Heart left ventricle (tissue), 13 donors: Measurements from ENCODE around the gene PRKCA.

Experiments
- POLR2A ChIP-seq, 2 donors: fragments of 450-650 bp; IDR thresholded peaks; one replicate each; pipeline ENCODE4 v1.6.1; 2017; ENCODE audit warnings: antibody characterized with exemption in 2 of 2, mild to moderate bottlenecking in 2 of 2, moderate library complexity in 2 of 2
- TF ChIP-seq, protein P1 (sequence below), 12 donors: fragments of 200-600 bp; sonication (generic) in 4 of 12; IDR thresholded peaks; one replicate each; pipeline versions ENCODE4 v1.5.0 to v1.8.0; 2018 to 2022; ENCODE audit warnings: antibody characterized with exemption in 12 of 12, mild to moderate bottlenecking in 5 of 12
- donor health status: ischemic (EF 13 %, LVEDD 7.1; RV severe dilation, severe dysfunction).
- donor health status: DM: no; HTN: yes; CAD: no.
- donor health status: DM: no; HTN: no; CAD: no.
- donor health status: ischemic (EF 25% LVEDD 6.9; RV normal size, moderate dysfunction).
- donor health status: ischemic (EF 25% LVEDD 5.7; RV mildly dilated, moderate dysfunction).
- donor health status: ischemic (EF 35%, LVEDD 5.7; RV mildly dilated, moderate dysfunction).
- donor health status: nonischemic (EF 11% LVEDD 7.7; RV severe dilation, severe dysfunction).
- donor health status: DM: yes; HTN: yes; CAD: no.
- donor health status: PGD.
- donor health status: ischemic (EF 29% LVEDD 5.4; RV normal size, mild dysfunction).
- donor health status: nonischemic (EF 23%, LVEDD 6.1; RV moderate dilation, normal function).

- TF ChIP-seq, protein P1, sequence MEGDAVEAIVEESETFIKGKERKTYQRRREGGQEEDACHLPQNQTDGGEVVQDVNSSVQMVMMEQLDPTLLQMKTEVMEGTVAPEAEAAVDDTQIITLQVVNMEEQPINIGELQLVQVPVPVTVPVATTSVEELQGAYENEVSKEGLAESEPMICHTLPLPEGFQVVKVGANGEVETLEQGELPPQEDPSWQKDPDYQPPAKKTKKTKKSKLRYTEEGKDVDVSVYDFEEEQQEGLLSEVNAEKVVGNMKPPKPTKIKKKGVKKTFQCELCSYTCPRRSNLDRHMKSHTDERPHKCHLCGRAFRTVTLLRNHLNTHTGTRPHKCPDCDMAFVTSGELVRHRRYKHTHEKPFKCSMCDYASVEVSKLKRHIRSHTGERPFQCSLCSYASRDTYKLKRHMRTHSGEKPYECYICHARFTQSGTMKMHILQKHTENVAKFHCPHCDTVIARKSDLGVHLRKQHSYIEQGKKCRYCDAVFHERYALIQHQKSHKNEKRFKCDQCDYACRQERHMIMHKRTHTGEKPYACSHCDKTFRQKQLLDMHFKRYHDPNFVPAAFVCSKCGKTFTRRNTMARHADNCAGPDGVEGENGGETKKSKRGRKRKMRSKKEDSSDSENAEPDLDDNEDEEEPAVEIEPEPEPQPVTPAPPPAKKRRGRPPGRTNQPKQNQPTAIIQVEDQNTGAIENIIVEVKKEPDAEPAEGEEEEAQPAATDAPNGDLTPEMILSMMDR (IDR thresholded peaks at IDR 0.05), result no peak
- TF ChIP-seq POLR2A (IDR thresholded peaks at IDR 0.05), result no peak
Observed at GRCh38 chr17:66399441-66399840, 97.0 kb downstream of the PRKCA start.
